Neural progenitor cell (in vitro differentiated cells): ENCODE data around the gene SLC10A7. TPM values are rescaled to one million over a fixed set of nuclear protein-coding genes. Genes with fewer than 3 reads are reported as not detected.

ENCODE experiments used
- DNase-seq: peaks from one replicate; pipeline ENCODE4 v3.0.0-alpha.2; 2016; ENCODE audit warnings: low spot score
- H2AFZ ChIP-seq: fragments of 200-600 bp; sonication (generic); replicated peaks from 2 replicates; pipeline ENCODE4 v1.6.1; 2016; ENCODE audit warnings: antibody characterized with exemption
- H3F3A ChIP-seq: fragments of 200-600 bp; sonication (generic); 2 replicates; pipeline ENCODE4 v1.6.1; 2016; ENCODE audit warnings: antibody characterized with exemption, low read depth
- H3K27ac ChIP-seq: fragments of 200-600 bp; sonication (generic); 2 replicates; pipeline ENCODE4 v1.5.1; 2016; ENCODE audit warnings: mild to moderate bottlenecking
- H3K27me3 ChIP-seq: fragments of 200-600 bp; sonication (generic); 2 replicates; pipeline ENCODE4 v1.6.1; 2016; ENCODE audit warnings: mild to moderate bottlenecking, moderate library complexity
- H3K36me3 ChIP-seq: fragments of 200-600 bp; sonication (generic); 2 replicates; pipeline ENCODE4 v1.5.1; 2016
- H3K4me1 ChIP-seq: fragments of 200-600 bp; sonication (generic); 2 replicates; pipeline ENCODE4 v1.6.1; 2016; ENCODE audit warnings: mixed run types
- H3K4me2 ChIP-seq: fragments of 200-600 bp; sonication (generic); 2 replicates; pipeline ENCODE4 v1.6.1; 2016
- H3K4me3 ChIP-seq: fragments of 200-600 bp; sonication (generic); 2 replicates; pipeline ENCODE4 v1.5.1; 2016
- H3K79me2 ChIP-seq: fragments of 200-600 bp; sonication (generic); 2 replicates; pipeline ENCODE4 v1.6.1; 2016; ENCODE audit warnings: low read depth
- H3K9ac ChIP-seq: fragments of 200-600 bp; sonication (generic); 2 replicates; pipeline ENCODE4 v1.6.1; 2016
- H3K9me3 ChIP-seq: fragments of 200-600 bp; sonication (generic); 2 replicates; pipeline ENCODE4 v1.5.1; 2016; ENCODE audit warnings: low read depth
- H4K20me1 ChIP-seq: fragments of 200-600 bp; sonication (generic); 2 replicates; pipeline ENCODE4 v1.6.1; 2016; ENCODE audit warnings: low read depth
- H3K27ac Mint-ChIP-seq: 3 replicates; pipeline ENCODE4 v1.8.0; 2021; ENCODE audit warnings: mixed read lengths
- H3K27me3 Mint-ChIP-seq: 2 replicates; pipeline ENCODE4 v1.8.0; 2022; ENCODE audit warnings: low read depth, mild to moderate bottlenecking, inconsistent platforms, moderate library complexity, mixed read lengths; ENCODE audit not compliant: insufficient read depth
- H3K36me3 Mint-ChIP-seq: 3 replicates; pipeline ENCODE4 v1.8.0; 2021; ENCODE audit warnings: mixed read lengths
- H3K4me1 Mint-ChIP-seq: 3 replicates; pipeline ENCODE4 v1.8.0; 2021; ENCODE audit warnings: mixed read lengths
- H3K4me3 Mint-ChIP-seq: 3 replicates; pipeline ENCODE4 v1.8.0; 2021; ENCODE audit warnings: mild to moderate bottlenecking, moderate library complexity, mixed read lengths
- H3K9me3 Mint-ChIP-seq: 3 replicates; pipeline ENCODE4 v1.8.0; 2020; ENCODE audit warnings: mixed read lengths
- EZH2 ChIP-seq: fragments of 200-600 bp; sonication (generic); IDR thresholded peaks from 2 replicates; pipeline ENCODE4 v1.6.1; 2017; ENCODE audit warnings: antibody characterized with exemption, mild to moderate bottlenecking, moderate library complexity
- EZH2phosphoT487 ChIP-seq: fragments of 200-600 bp; sonication (generic); IDR thresholded peaks from 2 replicates; pipeline ENCODE4 v1.6.1; 2017; ENCODE audit warnings: antibody characterized with exemption
- total RNA-seq: library from RNA; depleted of rRNA; stranded (reverse); fragments of >200 nt; gene quantifications from 2 replicates; pipeline ENCODE4 v1.2.3, GENCODE V29; 2015; ENCODE audit warnings: low replicate concordance
- TF ChIP-seq, protein P1 (sequence below): fragments of 200-600 bp; sonication (generic); IDR thresholded peaks from 2 replicates; pipeline ENCODE4 v1.5.1; 2017; ENCODE audit warnings: antibody characterized with exemption, mild to moderate bottlenecking

SLC10A7 gene
- total RNA-seq, 1 donor from 2014 or later = 9.9 TPM

DNA sequence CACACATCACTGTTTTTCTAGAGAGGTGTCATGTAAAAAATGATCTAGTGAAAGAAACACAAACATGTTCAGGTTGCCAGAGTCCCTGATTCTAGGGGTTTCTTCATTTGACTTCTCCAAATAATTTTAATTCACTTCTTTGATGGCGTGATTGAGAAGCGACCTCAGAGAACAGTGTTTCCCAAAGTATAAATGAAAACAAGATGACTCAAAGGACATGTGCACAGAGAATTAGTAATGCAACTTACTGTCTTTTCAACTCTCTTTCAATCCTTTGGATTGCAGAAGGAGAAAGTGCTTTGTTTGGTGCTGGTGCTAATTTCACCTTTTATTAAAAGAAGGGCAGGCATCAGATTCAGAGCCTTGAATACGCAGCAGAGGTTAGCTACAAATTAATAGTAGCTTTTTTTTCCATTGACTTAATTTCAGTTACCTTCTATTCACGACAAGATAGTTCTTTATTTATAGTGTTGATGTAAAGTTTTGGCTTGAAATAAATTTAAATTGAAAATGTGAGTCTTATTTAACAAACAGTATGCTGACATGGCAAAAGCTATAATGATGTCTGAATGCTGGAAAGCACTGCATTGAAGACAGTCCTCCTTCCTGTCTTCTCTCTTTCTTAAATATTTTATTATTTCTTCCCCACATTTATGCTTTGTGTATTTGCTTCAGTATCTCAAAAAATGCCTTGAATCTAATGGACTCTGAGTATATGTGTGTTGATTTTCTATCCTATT is 85.1 kb downstream of the SLC10A7 start:
- Histone ChIP-seq H4K20me1 (no peaks in the 10 kb centered on the region), H3F3A (no peaks in the 10 kb centered on the region), H3K4me3 (no peak overlapping the region), H3K9ac (no peak overlapping the region), H3K27me3 (no peaks in the 10 kb centered on the region), H3K4me2 (no peak overlapping the region), H3K4me1 (peaks cover 3% of the 10 kb centered on the region), H3K79me2 (no peaks in the 10 kb centered on the region), H3K9me3 (no peaks in the 10 kb centered on the region), H3K36me3 (no peaks in the 10 kb centered on the region), H3K27ac (no peak overlapping the region), H2AFZ (no peak overlapping the region)
- Mint-ChIP-seq H3K27me3 (no peaks in the 10 kb centered on the region), H3K27ac (no peak overlapping the region), H3K9me3 (no peaks in the 10 kb centered on the region), H3K4me3 (no peak overlapping the region), H3K4me1 (peaks cover 11% of the 10 kb centered on the region), H3K36me3 (no peaks in the 10 kb centered on the region)
- peak; percentile 2 for DNase-seq
- no peak for TF ChIP-seq EZH2
- TF ChIP-seq, protein P1, sequence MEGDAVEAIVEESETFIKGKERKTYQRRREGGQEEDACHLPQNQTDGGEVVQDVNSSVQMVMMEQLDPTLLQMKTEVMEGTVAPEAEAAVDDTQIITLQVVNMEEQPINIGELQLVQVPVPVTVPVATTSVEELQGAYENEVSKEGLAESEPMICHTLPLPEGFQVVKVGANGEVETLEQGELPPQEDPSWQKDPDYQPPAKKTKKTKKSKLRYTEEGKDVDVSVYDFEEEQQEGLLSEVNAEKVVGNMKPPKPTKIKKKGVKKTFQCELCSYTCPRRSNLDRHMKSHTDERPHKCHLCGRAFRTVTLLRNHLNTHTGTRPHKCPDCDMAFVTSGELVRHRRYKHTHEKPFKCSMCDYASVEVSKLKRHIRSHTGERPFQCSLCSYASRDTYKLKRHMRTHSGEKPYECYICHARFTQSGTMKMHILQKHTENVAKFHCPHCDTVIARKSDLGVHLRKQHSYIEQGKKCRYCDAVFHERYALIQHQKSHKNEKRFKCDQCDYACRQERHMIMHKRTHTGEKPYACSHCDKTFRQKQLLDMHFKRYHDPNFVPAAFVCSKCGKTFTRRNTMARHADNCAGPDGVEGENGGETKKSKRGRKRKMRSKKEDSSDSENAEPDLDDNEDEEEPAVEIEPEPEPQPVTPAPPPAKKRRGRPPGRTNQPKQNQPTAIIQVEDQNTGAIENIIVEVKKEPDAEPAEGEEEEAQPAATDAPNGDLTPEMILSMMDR = no peak
- TF ChIP-seq EZH2phosphoT487 = no peak

DNA sequence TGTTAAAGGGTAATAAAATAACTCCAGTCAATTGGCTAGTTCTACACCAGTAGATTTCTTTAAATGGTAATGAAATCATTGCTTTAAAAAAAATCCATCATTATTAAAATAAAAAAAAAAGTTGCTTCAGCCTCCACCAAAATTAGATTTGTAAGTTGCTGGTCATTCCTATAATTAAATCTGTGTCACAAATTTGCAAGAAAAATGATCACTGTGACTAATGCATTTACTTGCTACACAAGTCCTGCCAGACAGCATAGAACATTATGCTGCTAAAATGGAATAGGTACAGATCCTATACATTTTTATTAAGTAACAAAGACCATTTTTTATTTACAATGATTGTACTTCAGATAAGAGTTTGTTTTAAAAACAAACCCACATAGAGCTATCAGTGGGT is 85.8 kb downstream of the SLC10A7 start:
- no peak overlapping the region for H3K4me2 ChIP-seq
- no peak overlapping the region for H3K27ac ChIP-seq
- no peak for DNase-seq
- no peak overlapping the region for H3K9ac ChIP-seq
- TF ChIP-seq, protein P1 = no peak
- TF ChIP-seq EZH2 (no peak), EZH2phosphoT487 (no peak)
- H3K36me3 ChIP-seq = no peaks in the 10 kb centered on the region
- Mint-ChIP-seq H3K4me1 (peaks cover 11% of the 10 kb centered on the region), H3K4me3 (no peak overlapping the region), H3K36me3 (no peaks in the 10 kb centered on the region), H3K9me3 (no peaks in the 10 kb centered on the region), H3K27ac (no peak overlapping the region), H3K27me3 (no peaks in the 10 kb centered on the region)
- no peak overlapping the region for H3K4me3 ChIP-seq
- H3K4me1 ChIP-seq = peaks cover 3% of the 10 kb centered on the region
- no peaks in the 10 kb centered on the region for H3F3A ChIP-seq
- H3K79me2 ChIP-seq = no peaks in the 10 kb centered on the region
- no peaks in the 10 kb centered on the region for H3K27me3 ChIP-seq
- H4K20me1 ChIP-seq = no peaks in the 10 kb centered on the region
- no peaks in the 10 kb centered on the region for H3K9me3 ChIP-seq
- no peak overlapping the region for H2AFZ ChIP-seq

DNA sequence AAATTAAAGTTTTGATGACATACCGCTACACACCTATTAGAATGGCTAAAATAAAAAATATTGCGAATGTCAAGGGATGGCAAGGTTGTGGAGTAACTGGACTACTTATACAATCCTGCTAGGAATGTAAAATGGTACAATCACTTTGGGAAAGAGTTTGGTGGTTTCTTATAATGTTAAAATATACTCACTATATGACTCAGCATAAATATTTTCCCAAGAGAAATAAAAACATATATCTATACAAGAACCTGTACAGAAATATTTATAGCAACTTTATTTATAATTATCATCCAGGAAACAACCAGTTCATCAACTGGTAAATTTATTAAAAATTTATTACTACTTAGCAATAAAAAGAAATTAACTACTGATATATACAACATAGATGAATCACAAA is 89.7 kb downstream of the SLC10A7 start:
- H2AFZ ChIP-seq = no peak overlapping the region
- no peaks in the 10 kb centered on the region for H4K20me1 ChIP-seq
- Mint-ChIP-seq H3K9me3 (no peaks in the 10 kb centered on the region), H3K27me3 (no peaks in the 10 kb centered on the region), H3K4me1 (peaks cover 2% of the 10 kb centered on the region), H3K27ac (no peak overlapping the region), H3K4me3 (no peak overlapping the region), H3K36me3 (no peaks in the 10 kb centered on the region)
- H3K36me3 ChIP-seq = no peaks in the 10 kb centered on the region
- TF ChIP-seq EZH2phosphoT487 (no peak), EZH2 (no peak)
- TF ChIP-seq, protein P1 = no peak
- H3K4me2 ChIP-seq = no peak overlapping the region
- H3K79me2 ChIP-seq = no peaks in the 10 kb centered on the region
- no peak overlapping the region for H3K27ac ChIP-seq
- H3K27me3 ChIP-seq = no peaks in the 10 kb centered on the region
- H3F3A ChIP-seq = no peaks in the 10 kb centered on the region
- peaks cover 12% of the 10 kb centered on the region for H3K4me1 ChIP-seq
- no peak overlapping the region for H3K9ac ChIP-seq
- no peak for DNase-seq
- H3K4me3 ChIP-seq = no peak overlapping the region
- H3K9me3 ChIP-seq = no peaks in the 10 kb centered on the region
